Activated CD4-positive, alpha-beta T cell treated with anti-CD3 and anti-CD28 coated beads for 36 hours (primary cell): ENCODE measurements around the gene ENDOU. TPM values are rescaled to one million over a fixed set of nuclear protein-coding genes. Genes with fewer than 3 reads are reported as not detected.

ENCODE experiments used
- ATAC-seq: fragments of 200-7000 bp; cut with Tn5 transposase; one replicate; pipeline ENCODE4 v1.10.0; 2021; ENCODE audit warnings: mild to moderate bottlenecking, moderate library complexity
- CTCF ChIA-PET: fragments of 350-600 bp; sonication (Branson Sonifier 250); formaldehyde crosslinking; loops from one replicate; lab custom pipeline; 2021; ENCODE audit warnings: antibody characterized with exemption; lab: Charles Lee
- POLR2A ChIA-PET: fragments of 350-600 bp; sonication (Branson Sonifier 250); formaldehyde crosslinking; loops from one replicate; lab custom pipeline; 2021; ENCODE audit warnings: antibody characterized with exemption, inconsistent platforms; lab: Charles Lee
- DNase-seq: peaks from one replicate; pipeline ENCODE4 v3.0.0-alpha.2; 2020
- H3K27ac Mint-ChIP-seq: one replicate; pipeline ENCODE4 v1.8.0; 2021; ENCODE audit warnings: mixed read lengths
- H3K27me3 Mint-ChIP-seq: one replicate; pipeline ENCODE4 v1.8.0; 2021; ENCODE audit warnings: mixed read lengths
- H3K36me3 Mint-ChIP-seq: one replicate; pipeline ENCODE4 v1.8.0; 2021; ENCODE audit warnings: low read depth, mixed read lengths
- H3K4me1 Mint-ChIP-seq: one replicate; pipeline ENCODE4 v1.8.0; 2021; ENCODE audit warnings: mixed read lengths
- H3K4me3 Mint-ChIP-seq: one replicate; pipeline ENCODE4 v1.8.0; 2021; ENCODE audit warnings: mild to moderate bottlenecking, moderate library complexity, mixed read lengths
- H3K9me3 Mint-ChIP-seq: one replicate; pipeline ENCODE4 v1.8.0; 2021; ENCODE audit warnings: low read depth, mixed read lengths
- intact Hi-C, 2 experiments: fragments of 100-400 bp; cut with DNase I in 1 of 2; cut with micrococcal nuclease in 1 of 2; formaldehyde crosslinking; loops; one replicate each; pipeline versions ENCODE4 v1.14.2 to v1.15.1; 2022 to 2024; cut with DNase I, micrococcal nuclease
- total RNA-seq, 2 experiments: library from RNA; stranded (reverse); gene quantifications; one replicate each; pipeline ENCODE4 v1.2.3, GENCODE V29; 2021

ENDOU gene
- total RNA-seq, 2 experiments from 2014 or later: not detected

DNA sequence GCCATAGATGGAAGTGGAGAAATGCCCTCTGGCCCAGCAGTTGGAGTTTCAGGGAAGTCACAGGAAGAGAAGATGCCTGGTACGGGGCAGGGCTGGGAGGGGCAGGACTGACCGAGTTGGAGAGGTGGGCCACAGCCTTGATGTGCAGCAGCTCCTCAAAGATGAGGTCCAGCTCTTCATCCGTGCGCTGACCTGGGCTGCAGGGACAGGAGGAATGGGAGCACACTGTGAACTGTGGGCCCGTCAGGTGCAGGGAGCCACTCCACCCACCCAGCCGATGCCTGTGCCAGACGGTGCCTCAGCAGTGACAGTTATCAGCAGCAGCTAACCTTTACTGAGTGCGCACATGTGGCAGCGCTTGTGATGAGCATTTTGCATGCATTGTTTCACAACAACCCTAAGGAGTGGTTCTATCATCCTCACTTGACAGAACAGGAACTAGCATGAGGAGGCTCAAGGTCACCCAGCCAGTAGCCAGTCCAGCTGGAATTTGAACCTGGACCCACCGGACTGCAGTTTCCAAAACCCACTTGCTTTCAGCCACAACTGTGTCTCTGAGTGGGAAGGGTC is 25.0 kb upstream of the ENDOU start:
- no peaks in the 10 kb centered on the region for H3K9me3 Mint-ChIP-seq
- POLR2A ChIA-PET: no interaction called here
- H3K4me3 Mint-ChIP-seq: no peak overlapping the region
- no peaks in the 10 kb centered on the region for H3K36me3 Mint-ChIP-seq
- no peak for ATAC-seq
- DNase-seq: no peak
- intact Hi-C loops: loop anchor here in 1 of 2 experiments (10.0 kb wide), 1 partner anchor 214 kb away; the partner anchor contains the start of gene TMEM106C
- no peak overlapping the region for H3K27ac Mint-ChIP-seq
- H3K27me3 Mint-ChIP-seq: no peaks in the 10 kb centered on the region
- peaks cover 12% of the 10 kb centered on the region for H3K4me1 Mint-ChIP-seq
- CTCF ChIA-PET: interaction anchor here (0.9 kb wide), 1 partner anchor 9 kb away, joined by 3 read pairs; no protein-coding TSS in a partner anchor

- no peak overlapping the region for H3K27ac Mint-ChIP-seq
- H3K27me3 Mint-ChIP-seq: no peaks in the 10 kb centered on the region
- CTCF ChIA-PET: interaction anchor here (2.0 to 13.4 kb wide), 2 partner anchors 25 to 92 kb away, joined by 5 to 449 read pairs; partner anchors contain the start of gene SLC48A1
- DNase-seq: no peak
- no peak overlapping the region for H3K4me3 Mint-ChIP-seq
- H3K9me3 Mint-ChIP-seq: no peaks in the 10 kb centered on the region
- POLR2A ChIA-PET: no interaction called here
- ATAC-seq: no peak
- H3K36me3 Mint-ChIP-seq: no peaks in the 10 kb centered on the region
- no peaks in the 10 kb centered on the region for H3K4me1 Mint-ChIP-seq
- intact Hi-C loops: no loop called here
Observed at GRCh38 chr12:47748899-47749298, 23.6 kb upstream of the ENDOU start.

DNA sequence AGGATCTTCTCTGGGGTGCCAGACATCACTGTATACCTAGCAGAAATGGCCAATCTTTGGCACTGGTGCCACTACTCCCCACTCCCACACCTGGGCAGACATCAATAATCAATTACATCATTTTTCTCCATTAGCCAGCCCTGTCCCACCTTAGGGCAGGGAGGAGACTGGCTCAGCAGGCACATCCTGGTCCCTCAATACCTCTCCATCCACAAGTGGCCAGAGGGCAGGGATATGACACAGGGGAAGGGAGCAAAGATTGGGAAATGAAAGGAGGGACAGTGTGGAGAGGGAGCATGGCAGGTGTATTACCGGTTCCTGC is 23.2 kb upstream of the ENDOU start:
- Mint-ChIP-seq H3K4me1 (no peaks in the 10 kb centered on the region), H3K27me3 (peaks cover 2% of the 10 kb centered on the region), H3K36me3 (no peaks in the 10 kb centered on the region), H3K4me3 (no peak overlapping the region), H3K9me3 (no peaks in the 10 kb centered on the region), H3K27ac (no peak overlapping the region)
- CTCF ChIA-PET: interaction anchor here (2.0 to 13.4 kb wide), 2 partner anchors 25 to 92 kb away, joined by 5 to 449 read pairs; partner anchors contain the start of gene SLC48A1
- intact Hi-C loops: no loop called here
- ATAC-seq (no peak), DNase-seq (no peak)
- POLR2A ChIA-PET: no interaction called here

DNA sequence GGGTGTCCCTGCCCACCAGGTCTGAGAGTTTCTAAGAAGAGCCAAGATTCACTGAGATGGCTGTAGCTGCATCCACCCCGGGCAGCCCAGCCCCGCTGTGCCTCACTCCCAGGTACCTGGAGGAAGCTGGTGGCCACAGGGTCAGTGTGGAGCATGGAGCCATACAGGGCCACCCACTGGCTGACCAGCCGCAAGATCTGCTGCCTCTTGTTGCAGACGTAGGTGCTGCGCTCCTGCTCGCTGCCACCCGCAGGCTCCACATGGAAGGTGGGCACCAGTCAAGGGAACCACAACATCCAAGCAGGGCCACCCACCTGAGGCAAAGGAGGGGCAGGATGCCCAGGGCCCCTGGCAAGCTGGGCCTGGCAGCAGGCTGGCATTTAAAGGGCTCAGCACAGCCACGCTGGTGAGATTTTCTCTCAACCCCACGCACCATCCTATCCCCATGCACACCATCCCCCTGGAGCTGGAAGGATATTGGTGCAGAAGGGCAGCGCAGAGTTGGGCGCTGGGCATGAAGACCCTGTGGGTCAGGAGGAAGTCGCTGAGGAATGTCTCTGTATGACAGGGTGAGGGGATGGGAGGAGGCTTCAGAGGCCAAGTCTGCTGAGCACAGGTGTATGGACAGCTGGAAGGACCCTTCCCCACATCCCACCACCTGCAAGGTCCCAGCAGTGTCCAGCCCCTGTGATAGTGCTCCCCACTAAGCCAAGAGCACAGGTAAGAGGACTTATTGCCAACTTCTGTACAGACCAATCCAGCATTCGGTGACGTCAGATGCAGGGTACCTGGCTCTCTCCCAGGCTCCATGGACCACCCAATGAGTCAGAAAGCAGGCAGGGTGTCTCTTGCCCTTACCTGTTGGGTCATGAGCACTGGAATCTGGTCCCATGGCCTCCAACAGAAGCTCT is 22.6 kb upstream of the ENDOU start:
- no peak for DNase-seq
- intact Hi-C loops: no loop called here
- CTCF ChIA-PET: interaction anchor here (0.9 to 13.4 kb wide), 3 partner anchors 9 to 93 kb away, joined by 3 to 449 read pairs (median 5); partner anchors contain the start of gene SLC48A1
- ATAC-seq: no peak
- Mint-ChIP-seq H3K27ac (no peak overlapping the region), H3K4me3 (no peak overlapping the region), H3K4me1 (no peaks in the 10 kb centered on the region), H3K36me3 (no peaks in the 10 kb centered on the region), H3K27me3 (peaks cover 2% of the 10 kb centered on the region), H3K9me3 (no peaks in the 10 kb centered on the region)
- POLR2A ChIA-PET: no interaction called here

DNA sequence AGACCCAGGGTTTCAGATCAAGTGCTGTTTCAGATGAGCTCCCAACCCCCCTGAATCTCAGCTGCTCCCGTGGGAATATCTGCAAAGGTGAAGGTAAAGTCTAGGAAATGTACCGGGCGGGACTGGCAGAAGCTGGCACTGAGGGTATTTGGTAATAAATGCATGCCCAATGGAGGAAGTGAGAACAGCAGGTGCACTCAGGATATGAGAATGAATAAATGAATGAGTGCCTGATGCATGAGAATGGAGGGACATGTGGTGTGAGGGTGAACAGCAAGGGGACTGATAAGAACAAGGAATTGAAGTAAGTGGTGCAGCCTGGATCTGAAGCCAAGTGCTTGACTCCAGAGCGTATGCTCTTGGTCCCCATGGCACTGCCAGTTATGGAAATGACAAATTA is 21.8 kb upstream of the ENDOU start:
- no peaks in the 10 kb centered on the region for H3K36me3 Mint-ChIP-seq
- no peak overlapping the region for H3K27ac Mint-ChIP-seq
- no peaks in the 10 kb centered on the region for H3K9me3 Mint-ChIP-seq
- DNase-seq (no peak), ATAC-seq (no peak)
- H3K27me3 Mint-ChIP-seq: peaks cover 2% of the 10 kb centered on the region
- ChIA-PET CTCF (interaction anchor here (0.6 to 13.4 kb wide), 4 partner anchors 26 to 94 kb away, joined by 3 to 449 read pairs (median 4); partner anchors contain the start of gene SLC48A1), POLR2A (no interaction called here)
- H3K4me3 Mint-ChIP-seq: no peak overlapping the region
- intact Hi-C loops: no loop called here
- peaks cover 4% of the 10 kb centered on the region for H3K4me1 Mint-ChIP-seq

DNA sequence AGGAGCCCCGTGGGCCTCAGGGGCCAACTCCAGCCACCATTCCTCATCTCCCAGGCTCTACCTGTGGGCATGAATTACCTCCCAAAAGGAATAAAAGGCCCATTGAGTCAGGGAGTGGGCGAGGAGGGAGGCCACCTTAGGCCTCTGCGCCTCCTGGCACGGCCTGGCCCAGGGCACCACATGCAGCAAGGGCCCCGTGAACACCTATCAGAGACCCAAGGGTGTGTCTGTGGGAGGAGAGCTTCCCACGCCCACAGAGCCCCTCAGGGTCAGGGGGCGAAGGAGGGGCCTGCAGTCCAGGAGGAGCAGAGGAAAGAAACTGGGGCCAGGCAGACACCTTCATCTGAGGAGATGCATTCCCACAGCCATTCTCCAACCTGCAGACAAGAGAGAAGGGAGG is 21.2 kb upstream of the ENDOU start:
- Mint-ChIP-seq H3K27me3 (peaks cover 2% of the 10 kb centered on the region), H3K27ac (no peak overlapping the region), H3K36me3 (no peaks in the 10 kb centered on the region), H3K9me3 (no peaks in the 10 kb centered on the region), H3K4me3 (no peak overlapping the region), H3K4me1 (peaks cover 8% of the 10 kb centered on the region)
- DNase-seq (no peak), ATAC-seq (no peak)
- intact Hi-C loops: no loop called here
- ChIA-PET POLR2A (no interaction called here), CTCF (interaction anchor here (0.6 to 13.4 kb wide), 3 partner anchors 27 to 62 kb away, joined by 3 to 449 read pairs (median 3); partner anchors contain the start of gene SLC48A1)

DNA sequence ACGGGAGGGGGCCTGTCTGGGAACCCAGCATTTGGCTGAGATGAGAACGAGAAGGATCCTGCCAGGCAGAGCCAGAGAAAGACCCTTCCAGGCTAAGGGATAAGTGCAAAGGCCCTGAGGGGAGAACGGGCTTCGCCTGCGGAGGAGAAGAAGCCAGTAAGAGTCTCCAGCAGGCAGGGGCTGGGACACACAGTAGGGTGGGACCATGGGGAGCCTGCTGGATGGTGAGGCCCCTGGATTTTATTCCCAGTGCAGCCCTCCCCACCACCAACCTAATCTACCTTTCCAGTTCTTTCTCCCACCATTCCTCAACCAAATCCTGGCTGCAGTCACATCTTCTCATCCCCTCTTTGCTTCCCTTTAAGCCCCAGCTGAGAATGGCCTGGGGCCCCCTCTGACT is 20.8 kb upstream of the ENDOU start:
- POLR2A ChIA-PET: no interaction called here
- Mint-ChIP-seq H3K27me3 (peaks cover 2% of the 10 kb centered on the region), H3K27ac (no peak overlapping the region), H3K4me3 (no peak overlapping the region), H3K9me3 (no peaks in the 10 kb centered on the region), H3K36me3 (no peaks in the 10 kb centered on the region), H3K4me1 (peaks cover 13% of the 10 kb centered on the region)
- ATAC-seq (no peak), DNase-seq (no peak)
- CTCF ChIA-PET: interaction anchor here (13.4 kb wide), 1 partner anchor 28 kb away, joined by 449 read pairs; the partner anchor contains the start of gene SLC48A1
- intact Hi-C loops: no loop called here

GRCh38 chr12:47745485-47746041 is 20.3 kb upstream of the ENDOU start:
- DNase-seq (no peak), ATAC-seq (no peak)
- Mint-ChIP-seq H3K4me3 (no peak overlapping the region), H3K4me1 (peaks cover 13% of the 10 kb centered on the region), H3K27ac (peak overlapping the region; percentile 20), H3K36me3 (no peaks in the 10 kb centered on the region), H3K9me3 (no peaks in the 10 kb centered on the region), H3K27me3 (peaks cover 2% of the 10 kb centered on the region)
- intact Hi-C loops: no loop called here
- POLR2A ChIA-PET: no interaction called here
- CTCF ChIA-PET: interaction anchor here (5.6 to 13.4 kb wide), 3 partner anchors 13 to 93 kb away, joined by 198 to 449 read pairs (median 218); partner anchors contain the start of genes RAPGEF3 and SLC48A1

DNA sequence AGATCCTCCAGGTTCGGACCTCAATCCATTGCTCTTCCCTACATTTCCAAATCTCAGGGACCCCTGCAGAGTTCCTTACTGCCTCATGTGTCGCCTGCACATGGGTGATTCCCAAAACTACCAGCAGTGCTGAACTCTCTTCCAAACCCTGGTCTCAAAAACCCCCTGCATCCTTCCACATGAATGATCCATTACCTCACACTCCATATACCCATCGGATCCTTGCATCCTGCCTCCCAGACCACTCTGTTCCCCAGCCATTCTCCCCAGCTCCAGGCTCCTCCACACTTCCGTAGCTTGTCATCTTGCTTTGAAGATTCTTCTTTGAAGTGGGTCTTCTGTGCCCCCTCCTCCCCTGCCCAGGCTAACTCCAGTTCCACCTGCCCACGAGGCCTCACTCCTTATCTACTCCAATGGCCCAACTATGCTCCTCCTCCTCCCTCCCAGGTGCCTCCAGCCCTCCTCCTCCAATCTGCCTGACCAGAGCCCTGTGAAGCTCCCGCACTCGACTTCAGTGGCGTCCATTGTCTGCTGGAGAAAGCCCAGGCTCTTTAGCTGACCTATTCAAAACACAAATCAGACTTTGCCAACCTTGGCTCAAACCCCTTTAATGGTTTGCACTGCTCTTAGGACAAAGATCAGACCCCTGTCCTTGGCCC is 19.6 kb upstream of the ENDOU start:
- Mint-ChIP-seq H3K9me3 (no peaks in the 10 kb centered on the region), H3K4me3 (no peak overlapping the region), H3K27me3 (peaks cover 2% of the 10 kb centered on the region), H3K36me3 (no peaks in the 10 kb centered on the region), H3K27ac (no peak overlapping the region), H3K4me1 (peaks cover 13% of the 10 kb centered on the region)
- ChIA-PET CTCF (interaction anchor here (0.7 to 13.4 kb wide), 10 partner anchors 13 to 420 kb away, joined by 3 to 449 read pairs (median 6); partner anchors contain the start of genes RAPGEF3 and SLC48A1), POLR2A (interaction anchor here (1.1 kb wide), 1 partner anchor 22 kb away, joined by 3 read pairs; no protein-coding TSS in a partner anchor)
- no peak for DNase-seq
- intact Hi-C loops: no loop called here
- ATAC-seq: no peak

GRCh38 chr12:47744005-47744651 is 18.8 kb upstream of the ENDOU start:
- peak; percentile 67 for DNase-seq
- intact Hi-C loops: no loop called here
- H3K27me3 Mint-ChIP-seq: peaks cover 2% of the 10 kb centered on the region
- H3K4me1 Mint-ChIP-seq: peaks cover 17% of the 10 kb centered on the region
- no peaks in the 10 kb centered on the region for H3K9me3 Mint-ChIP-seq
- no peaks in the 10 kb centered on the region for H3K36me3 Mint-ChIP-seq
- peak; percentile 33 for ATAC-seq
- ChIA-PET POLR2A (interaction anchor here (1.1 kb wide), 1 partner anchor 23 kb away, joined by 3 read pairs; no protein-coding TSS in a partner anchor), CTCF (interaction anchor here (0.6 to 13.4 kb wide), 18 partner anchors 12 to 933 kb away, joined by 3 to 449 read pairs (median 4); partner anchors contain the start of genes RAPGEF3 and SLC48A1)
- no peak overlapping the region for H3K27ac Mint-ChIP-seq
- no peak overlapping the region for H3K4me3 Mint-ChIP-seq
